Naive thymus-derived CD4-positive, alpha-beta T cell (primary cell): ENCODE measurements around the gene RAB7A. TPM values are rescaled to one million over a fixed set of nuclear protein-coding genes. Genes with fewer than 3 reads are reported as not detected.

ENCODE experiments used
- ATAC-seq: fragments of 150-1000 bp; cut with Tn5 transposase; 2 replicates; pipeline ENCODE4 v1.10.0; 2021; ENCODE audit warnings: mild to moderate bottlenecking, moderate library complexity
- CTCF ChIA-PET: fragments of 350-600 bp; sonication (Branson Sonifier 250); formaldehyde crosslinking; loops from one replicate; lab custom pipeline; 2021; ENCODE audit warnings: antibody characterized with exemption; lab: Charles Lee
- POLR2A ChIA-PET: fragments of 350-600 bp; sonication (Branson Sonifier 250); formaldehyde crosslinking; loops from one replicate; lab custom pipeline; 2021; ENCODE audit warnings: antibody characterized with exemption, inconsistent platforms; lab: Charles Lee
- DNase-seq, 9 donors: peaks; one replicate each; pipeline versions ENCODE4 v3.0.0 to v3.0.0-alpha.2; 2020 to 2022; ENCODE audit warnings: mixed read lengths in 1 of 9
- H3K27ac ChIP-seq: one replicate; pipeline ENCODE4 v1.7.0; 2013; ENCODE audit warnings: mild to moderate bottlenecking, low read depth, low read length, moderate library complexity
- H3K27me3 ChIP-seq, 2 donors: one replicate each; pipeline ENCODE4 v1.7.0; 2013; ENCODE audit warnings: low read length in 2 of 2, mild to moderate bottlenecking in 2 of 2, moderate library complexity in 2 of 2; ENCODE audit not compliant: control insufficient read depth in 2 of 2, insufficient read depth in 2 of 2
- H3K36me3 ChIP-seq, 3 experiments: 1 replicate in 2 of 3; 2 replicates in 1 of 3; pipeline ENCODE4 v1.7.0; 2013; ENCODE audit warnings: low read length in 3 of 3, mild to moderate bottlenecking in 3 of 3, moderate library complexity in 1 of 3; ENCODE audit not compliant: insufficient read depth in 3 of 3, control insufficient read depth in 2 of 3
- H3K4me1 ChIP-seq, 2 donors: one replicate each; pipeline ENCODE4 v1.7.0; 2013; ENCODE audit warnings: low read length in 2 of 2, mild to moderate bottlenecking in 2 of 2, moderate library complexity in 1 of 2; ENCODE audit not compliant: control insufficient read depth in 2 of 2, insufficient read depth in 2 of 2
- H3K4me3 ChIP-seq: 2 replicates; pipeline ENCODE4 v1.7.0; 2013; ENCODE audit warnings: mild to moderate bottlenecking, low read length
- H3K9me3 ChIP-seq, 3 experiments: 1 replicate in 2 of 3; 2 replicates in 1 of 3; pipeline ENCODE4 v1.7.0; 2013; ENCODE audit warnings: low read length in 3 of 3; ENCODE audit not compliant: control insufficient read depth in 2 of 3
- H3K27ac Mint-ChIP-seq, 9 donors: one replicate each; pipeline ENCODE4 v1.8.0; 2020 to 2022; ENCODE audit warnings: mixed read lengths in 9 of 9, mild to moderate bottlenecking in 8 of 9, moderate library complexity in 5 of 9, inconsistent platforms in 2 of 9
- H3K27me3 Mint-ChIP-seq, 5 donors: one replicate each; pipeline ENCODE4 v1.8.0; 2021 to 2022; ENCODE audit warnings: mixed read lengths in 5 of 5, mild to moderate bottlenecking in 1 of 5
- H3K36me3 Mint-ChIP-seq, 5 donors: one replicate each; pipeline ENCODE4 v1.8.0; 2020 to 2022; ENCODE audit warnings: mixed read lengths in 5 of 5, mild to moderate bottlenecking in 3 of 5, inconsistent platforms in 1 of 5
- H3K4me1 Mint-ChIP-seq, 7 donors: one replicate each; pipeline ENCODE4 v1.8.0; 2020 to 2022; ENCODE audit warnings: mixed read lengths in 7 of 7, mild to moderate bottlenecking in 3 of 7, inconsistent platforms in 1 of 7
- H3K4me3 Mint-ChIP-seq, 10 donors: one replicate each; pipeline ENCODE4 v1.8.0; 2020 to 2022; ENCODE audit warnings: mild to moderate bottlenecking in 10 of 10, mixed read lengths in 10 of 10, moderate library complexity in 6 of 10, inconsistent platforms in 2 of 10
- H3K9me3 Mint-ChIP-seq, 11 donors: one replicate each; pipeline ENCODE4 v1.8.0; 2020 to 2022; ENCODE audit warnings: mixed read lengths in 11 of 11, mild to moderate bottlenecking in 4 of 11, inconsistent platforms in 1 of 11, moderate library complexity in 1 of 11
- intact Hi-C, 2 donors: fragments of 100-400 bp; cut with micrococcal nuclease; formaldehyde crosslinking; loops; one replicate each; pipeline ENCODE4 v1.15.1; 2023
- polyA plus RNA-seq, 2 donors: library from polyadenylated mRNA; unstranded; fragments of 300-500 nt; fragmentation: Illumina TruSeq; gene quantifications; one replicate each; pipeline ENCODE4 v1.2.3, GENCODE V29; 2021
- total RNA-seq, 6 experiments: library from RNA in 5 of 6; stranded (reverse) in 5 of 6; gene quantifications; 1 replicate in 5 of 6; 2 replicates in 1 of 6; pipeline ENCODE4 v1.2.3 and lab custom pipeline; 2021 to 2026

Gene RAB7A
- total and polyA plus RNA-seq, 7 experiments from 2014 or later: 124 to 249 (median 175) TPM

- H3K27me3 ChIP-seq: no peaks in the 10 kb centered on the region
- no peak overlapping the region for H3K4me3 ChIP-seq
- no peaks in the 10 kb centered on the region for H3K9me3 Mint-ChIP-seq
- no peaks in the 10 kb centered on the region for H3K27me3 Mint-ChIP-seq
- no peaks in the 10 kb centered on the region for H3K9me3 ChIP-seq
- intact Hi-C loops: loop anchor here (1.0 to 5.0 kb wide), 11 partner anchors 32 to 229 kb away; partner anchors contain the start of genes RAB7A (in 2 of the 2), RPN1 (in 2 of the 2) and ACAD9 (in 1 of the 2)
- H3K4me1 ChIP-seq: peaks cover 0 to 14% of the 10 kb centered on the region in 2 donors
- peak overlapping the region; percentile 64 for H3K27ac ChIP-seq
- peaks cover 11 to 20% (median 17%) of the 10 kb centered on the region in 7 donors for H3K4me1 Mint-ChIP-seq
- H3K36me3 Mint-ChIP-seq: no peaks in the 10 kb centered on the region
- H3K27ac Mint-ChIP-seq: peak overlapping the region; percentile 64 to 93 (median 75)
- ChIA-PET POLR2A (interaction anchor here (0.5 to 3.7 kb wide), 8 partner anchors 29 to 234 kb away, joined by 3 to 23 read pairs (median 4); partner anchors contain the start of genes ACAD9 and RPN1), CTCF (interaction anchor here (0.7 to 4.3 kb wide), 13 partner anchors 29 to 230 kb away, joined by 3 to 31 read pairs (median 4); no protein-coding TSS in a partner anchor)
- ATAC-seq: peak; percentile 24
- no peaks in the 10 kb centered on the region for H3K36me3 ChIP-seq
- no peak for DNase-seq
- peak overlapping the region; percentile 65 to 88 (median 82) for H3K4me3 Mint-ChIP-seq
Observed at GRCh38 chr3:128846486-128846891, 120.5 kb downstream of the RAB7A start.

GRCh38 chr3:128847666-128848370 lies 121.8 kb downstream of the RAB7A start:
- H3K27ac ChIP-seq: no peak overlapping the region
- no peaks in the 10 kb centered on the region for H3K27me3 ChIP-seq
- peak overlapping the region in 1 of 10 donors; percentile 14 for H3K4me3 Mint-ChIP-seq
- peaks cover 0 to 14% of the 10 kb centered on the region in 2 donors for H3K4me1 ChIP-seq
- ATAC-seq: no peak
- H3K27me3 Mint-ChIP-seq: no peaks in the 10 kb centered on the region
- no peaks in the 10 kb centered on the region for H3K36me3 Mint-ChIP-seq
- no peak overlapping the region for H3K4me3 ChIP-seq
- H3K27ac Mint-ChIP-seq: peak overlapping the region in 3 of 9 donors; percentile 16 to 83 (median 49)
- H3K9me3 Mint-ChIP-seq: no peaks in the 10 kb centered on the region
- intact Hi-C loops: loop anchor here (2.0 to 5.0 kb wide), 3 partner anchors 31 to 61 kb away; partner anchors contain the start of gene ACAD9 (in 1 of the 2)
- ChIA-PET POLR2A (interaction anchor here (0.8 kb wide), 1 partner anchor 468 kb away, joined by 3 read pairs; a partner anchor contains a TSS), CTCF (interaction anchor here (0.5 to 4.3 kb wide), 10 partner anchors 44 to 1153 kb away, joined by 3 to 31 read pairs (median 3); partner anchors contain the start of gene RPN1)
- no peaks in the 10 kb centered on the region for H3K36me3 ChIP-seq
- peaks cover 11 to 20% (median 17%) of the 10 kb centered on the region in 7 donors for H3K4me1 Mint-ChIP-seq
- DNase-seq: no peak
- no peaks in the 10 kb centered on the region for H3K9me3 ChIP-seq

GRCh38 chr3:128848936-128849335 lies 123.0 kb downstream of the RAB7A start:
- Histone ChIP-seq H3K36me3 (no peaks in the 10 kb centered on the region), H3K4me1 (peaks cover 0 to 14% of the 10 kb centered on the region in 2 donors), H3K9me3 (peaks cover 0 to under 1% (median 0%) of the 10 kb centered on the region in 3 experiments), H3K27ac (no peak overlapping the region), H3K27me3 (no peaks in the 10 kb centered on the region), H3K4me3 (no peak overlapping the region)
- intact Hi-C loops: loop anchor here in 1 of 2 donors (5.0 kb wide), 2 partner anchors 47 to 62 kb away; no protein-coding TSS in a partner anchor
- DNase-seq (no peak), ATAC-seq (no peak)
- ChIA-PET CTCF (interaction anchor here (4.3 kb wide), 1 partner anchor 63 kb away, joined by 20 read pairs; no protein-coding TSS in a partner anchor), POLR2A (no interaction called here)
- H3K27me3 Mint-ChIP-seq: no peaks in the 10 kb centered on the region
- no peak overlapping the region for H3K4me3 Mint-ChIP-seq
- peaks cover 11 to 20% (median 17%) of the 10 kb centered on the region in 7 donors for H3K4me1 Mint-ChIP-seq
- H3K9me3 Mint-ChIP-seq: peaks cover 0 to 5% (median 0%) of the 10 kb centered on the region in 11 donors
- H3K36me3 Mint-ChIP-seq: peaks cover 0 to 3% (median 0%) of the 10 kb centered on the region in 5 donors
- no peak overlapping the region for H3K27ac Mint-ChIP-seq

- no peak overlapping the region for H3K27ac Mint-ChIP-seq
- no peak overlapping the region for H3K4me3 Mint-ChIP-seq
- POLR2A ChIA-PET: interaction anchor here (0.6 kb wide), 1 partner anchor 180 kb away, joined by 3 read pairs; no protein-coding TSS in a partner anchor
- Histone ChIP-seq H3K27me3 (no peaks in the 10 kb centered on the region), H3K4me3 (no peak overlapping the region), H3K36me3 (no peaks in the 10 kb centered on the region), H3K27ac (no peak overlapping the region), H3K4me1 (peaks cover 0 to 13% of the 10 kb centered on the region in 2 donors), H3K9me3 (peaks cover 0 to 8% (median 0%) of the 10 kb centered on the region in 3 experiments)
- DNase-seq: no peak
- intact Hi-C loops: loop anchor here in 1 of 2 donors (5.0 kb wide), 2 partner anchors 48 to 63 kb away; no protein-coding TSS in a partner anchor
- peaks cover 0 to 15% (median 8%) of the 10 kb centered on the region in 11 donors for H3K9me3 Mint-ChIP-seq
- no peaks in the 10 kb centered on the region for H3K27me3 Mint-ChIP-seq
- peaks cover 10 to 24% (median 15%) of the 10 kb centered on the region in 7 donors for H3K4me1 Mint-ChIP-seq
- no peak for ATAC-seq
- peaks cover 0 to 9% (median 6%) of the 10 kb centered on the region in 5 donors for H3K36me3 Mint-ChIP-seq
- CTCF ChIA-PET: no interaction called here
Observed at GRCh38 chr3:128849911-128850455, 124.0 kb downstream of the RAB7A start.

DNA sequence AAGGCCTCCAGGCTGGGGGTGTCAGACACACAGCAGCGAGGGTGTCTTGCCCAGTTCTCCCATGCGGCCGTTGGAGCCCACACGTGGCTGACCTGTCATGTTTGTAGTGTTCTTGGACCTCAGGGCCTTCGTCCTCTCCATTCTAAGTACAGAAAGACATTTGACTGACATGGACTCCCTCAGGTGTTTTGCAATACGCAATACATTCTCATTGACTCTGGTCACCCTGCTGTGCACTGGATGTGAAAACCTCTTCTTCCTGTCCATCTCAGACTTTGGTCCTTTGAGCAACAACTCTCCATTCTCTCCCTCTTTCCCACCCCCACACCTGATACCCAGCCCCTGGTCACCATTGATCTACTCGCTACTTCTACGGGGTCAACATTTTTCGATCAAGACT lies 124.6 kb downstream of the RAB7A start:
- Histone ChIP-seq H3K9me3 (peaks cover 0 to 8% (median 0%) of the 10 kb centered on the region in 3 experiments), H3K4me1 (peaks cover 0 to 8% of the 10 kb centered on the region in 2 donors), H3K36me3 (no peaks in the 10 kb centered on the region), H3K4me3 (no peak overlapping the region), H3K27ac (no peak overlapping the region), H3K27me3 (no peaks in the 10 kb centered on the region)
- peaks cover 5 to 20% (median 10%) of the 10 kb centered on the region in 7 donors for H3K4me1 Mint-ChIP-seq
- POLR2A ChIA-PET: no interaction called here
- H3K4me3 Mint-ChIP-seq: no peak overlapping the region
- intact Hi-C loops: no loop called here
- DNase-seq (no peak), ATAC-seq (no peak)
- H3K36me3 Mint-ChIP-seq: peaks cover 0 to 11% (median 9%) of the 10 kb centered on the region in 5 donors
- no peaks in the 10 kb centered on the region for H3K27me3 Mint-ChIP-seq
- peak overlapping the region in 1 of 9 donors; percentile 65 for H3K27ac Mint-ChIP-seq
- peaks cover 0 to 21% (median 10%) of the 10 kb centered on the region in 11 donors for H3K9me3 Mint-ChIP-seq
- CTCF ChIA-PET: no interaction called here

DNA sequence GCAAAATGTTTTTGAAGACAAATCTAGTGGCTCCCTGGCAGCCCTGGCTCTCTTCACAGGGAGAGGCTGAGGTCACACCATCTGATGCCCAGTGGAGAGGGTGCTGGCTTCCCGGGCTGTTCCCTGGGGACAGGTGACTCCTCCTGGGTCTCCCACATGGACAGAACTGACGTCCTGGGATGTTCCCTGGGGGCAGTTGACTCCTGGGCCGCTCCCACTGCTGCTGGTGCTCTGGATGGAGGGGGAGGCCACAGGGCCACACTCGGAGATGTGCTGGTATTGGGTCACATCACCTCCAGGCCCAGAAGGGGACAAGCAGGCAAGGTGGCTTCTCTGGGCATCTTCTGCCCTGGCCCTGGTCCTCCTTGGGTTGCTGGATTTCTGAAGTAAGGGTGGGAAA lies 125.6 kb downstream of the RAB7A start:
- Histone ChIP-seq H3K9me3 (peaks cover 0 to 11% (median 0%) of the 10 kb centered on the region in 3 experiments), H3K36me3 (no peaks in the 10 kb centered on the region), H3K4me1 (peaks cover 0 to 2% of the 10 kb centered on the region in 2 donors), H3K4me3 (no peak overlapping the region), H3K27ac (no peak overlapping the region), H3K27me3 (no peaks in the 10 kb centered on the region)
- peaks cover 0 to 14% (median 4%) of the 10 kb centered on the region in 7 donors for H3K4me1 Mint-ChIP-seq
- ATAC-seq (no peak), DNase-seq (no peak)
- intact Hi-C loops: no loop called here
- ChIA-PET POLR2A (no interaction called here), CTCF (no interaction called here)
- no peaks in the 10 kb centered on the region for H3K27me3 Mint-ChIP-seq
- peaks cover 0 to 29% (median 13%) of the 10 kb centered on the region in 11 donors for H3K9me3 Mint-ChIP-seq
- H3K36me3 Mint-ChIP-seq: peaks cover 0 to 18% (median 9%) of the 10 kb centered on the region in 5 donors
- H3K27ac Mint-ChIP-seq: no peak overlapping the region
- no peak overlapping the region for H3K4me3 Mint-ChIP-seq
